ENCODE measurements around the gene HTRA1.

Gene HTRA1

GRCh38 chr10:122497241-122497640, 35.9 kb downstream of the HTRA1 start:
- no peak for TF ChIP-seq CTCF (IDR thresholded peaks at IDR 0.05; ENCODE audit: insufficient read depth, low read depth, low read length, missing control alignments)
- no peak for DNase-seq (ENCODE audit: low read depth)
- H3K4me3 ChIP-seq (ENCODE audit: low read depth, low read length), result no peak overlapping the region

GRCh38 chr10:122498521-122498920, 37.2 kb downstream of the HTRA1 start:
- no peak for TF ChIP-seq CTCF (IDR thresholded peaks at IDR 0.05; ENCODE audit: insufficient read depth, low read depth, low read length, missing control alignments)
- no peak overlapping the region for H3K4me3 ChIP-seq (ENCODE audit: low read depth, low read length)
- DNase-seq (ENCODE audit: low read depth), result no peak

- DNase-seq (ENCODE audit: low read depth), result no peak
- TF ChIP-seq CTCF (IDR thresholded peaks at IDR 0.05; ENCODE audit: insufficient read depth, low read depth, low read length, missing control alignments), result no peak
- H3K4me3 ChIP-seq (ENCODE audit: low read depth, low read length), result no peak overlapping the region
Observed at GRCh38 chr10:122499012-122499411, 37.7 kb downstream of the HTRA1 start.

- no peak for DNase-seq (ENCODE audit: low read depth)
Observed at GRCh38 chr10:122499491-122499941, 38.2 kb downstream of the HTRA1 start.

GRCh38 chr10:122500194-122500593, 38.8 kb downstream of the HTRA1 start:
- no peak for TF ChIP-seq CTCF (IDR thresholded peaks at IDR 0.05; ENCODE audit: insufficient read depth, low read depth, low read length, missing control alignments)
- no peak for DNase-seq (ENCODE audit: low read depth)
- H3K4me3 ChIP-seq (ENCODE audit: low read depth, low read length), result no peak overlapping the region

More at GRCh38 chr10:122499491-122499941, 38.2 kb downstream of the HTRA1 start:
- no peak for TF ChIP-seq CTCF (IDR thresholded peaks at IDR 0.05; ENCODE audit: insufficient read depth, low read depth, low read length, missing control alignments)
- no peak overlapping the region for H3K4me3 ChIP-seq (ENCODE audit: low read depth, low read length)

GRCh38 chr10:122500726-122501125, 39.4 kb downstream of the HTRA1 start:
- no peak for DNase-seq (ENCODE audit: low read depth)
- no peak for TF ChIP-seq CTCF (IDR thresholded peaks at IDR 0.05; ENCODE audit: insufficient read depth, low read depth, low read length, missing control alignments)

GRCh38 chr10:122503012-122503411, 41.7 kb downstream of the HTRA1 start:
- no peak overlapping the region for H3K4me3 ChIP-seq (ENCODE audit: low read depth, low read length)
- no peak for DNase-seq (ENCODE audit: low read depth)
- no peak for TF ChIP-seq CTCF (IDR thresholded peaks at IDR 0.05; ENCODE audit: insufficient read depth, low read depth, low read length, missing control alignments)

More at GRCh38 chr10:122500726-122501125, 39.4 kb downstream of the HTRA1 start:
- no peak overlapping the region for H3K4me3 ChIP-seq (ENCODE audit: low read depth, low read length)

All from GM12865 (cell line).